Right ventricle myocardium inferior (tissue), 1 donor: Measurements from ENCODE around the gene RGMB. TPM values are rescaled to one million over a fixed set of nuclear protein-coding genes. Genes with fewer than 3 reads are reported as not detected.

Source experiments
- total RNA-seq: library from RNA; stranded (reverse); fragmentation: NEBNext Ultra II Directional; extraction: Animal tissue kit (Norgen Biotek cat#: 25700); gene quantifications from one replicate; pipeline ENCODE4 v1.2.1, GENCODE V29; 2021
- donor health status: DM: no; HTN: yes; CAD: no; lungs with severe emphysema.

The RGMB gene
- total RNA-seq, 1 donor from 2014 or later: 15.4 TPM

Other genes with a start within 250 kb of the RGMB start
- gene CHD1, start 155.3 kb downstream of the RGMB start, total RNA-seq: 11.7 TPM